Left kidney (tissue), 2 donors: ENCODE measurements around the gene ARMC12. TPM values are rescaled to one million over a fixed set of nuclear protein-coding genes. Genes with fewer than 3 reads are reported as not detected.

Experiments used
- DNase-seq: peaks from one replicate; pipeline ENCODE4 v3.0.0-alpha.2; 2013
- polyA plus RNA-seq: library from polyadenylated mRNA; unstranded; fragments of 120-200 nt; gene quantifications from one replicate; pipeline ENCODE4 v1.2.1, GENCODE V29; 2013; ENCODE audit not compliant: insufficient read length

Gene ARMC12
- polyA plus RNA-seq, 1 donor: 1.8 TPM

- no peak for DNase-seq
Observed at GRCh38 chr6:35735452-35735851, 1.4 kb upstream of the ARMC12 start.

DNA sequence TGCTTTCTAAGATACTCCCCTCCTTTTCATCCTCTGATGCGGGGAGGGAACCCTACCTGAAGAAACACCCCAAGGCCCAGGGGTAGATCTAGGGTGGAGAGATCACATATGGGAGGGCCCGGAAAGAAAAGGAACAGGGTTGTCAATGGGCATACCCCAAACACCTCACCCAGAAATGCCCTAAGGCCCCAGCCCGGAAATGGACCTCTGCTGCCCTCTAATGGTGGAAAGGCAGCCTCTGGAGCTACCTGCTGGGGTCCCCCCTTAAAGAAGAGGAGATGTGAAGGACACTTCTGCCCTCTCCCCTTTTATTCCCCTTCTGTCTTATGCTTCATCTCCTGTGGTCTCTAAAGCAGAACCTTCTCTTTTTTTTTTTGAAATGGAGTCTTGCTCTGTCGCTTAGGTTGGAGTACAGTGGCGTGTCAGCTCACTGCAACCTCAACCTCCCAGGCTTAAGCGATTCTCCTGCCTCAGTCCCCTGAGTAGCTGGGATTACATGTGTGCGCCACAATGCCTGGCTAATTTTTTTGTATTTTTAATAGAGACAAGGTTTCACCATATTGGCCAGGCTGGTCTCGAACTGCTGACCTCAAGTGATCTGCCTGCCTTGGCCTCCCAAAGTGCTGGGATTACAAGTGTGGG lies 458 bp upstream of the ARMC12 start:
- DNase-seq: peak; percentile 78

GRCh38 chr6:35737413-35738211 lies 780 bp downstream of the ARMC12 start:
- peak; percentile 74 for DNase-seq

DNA sequence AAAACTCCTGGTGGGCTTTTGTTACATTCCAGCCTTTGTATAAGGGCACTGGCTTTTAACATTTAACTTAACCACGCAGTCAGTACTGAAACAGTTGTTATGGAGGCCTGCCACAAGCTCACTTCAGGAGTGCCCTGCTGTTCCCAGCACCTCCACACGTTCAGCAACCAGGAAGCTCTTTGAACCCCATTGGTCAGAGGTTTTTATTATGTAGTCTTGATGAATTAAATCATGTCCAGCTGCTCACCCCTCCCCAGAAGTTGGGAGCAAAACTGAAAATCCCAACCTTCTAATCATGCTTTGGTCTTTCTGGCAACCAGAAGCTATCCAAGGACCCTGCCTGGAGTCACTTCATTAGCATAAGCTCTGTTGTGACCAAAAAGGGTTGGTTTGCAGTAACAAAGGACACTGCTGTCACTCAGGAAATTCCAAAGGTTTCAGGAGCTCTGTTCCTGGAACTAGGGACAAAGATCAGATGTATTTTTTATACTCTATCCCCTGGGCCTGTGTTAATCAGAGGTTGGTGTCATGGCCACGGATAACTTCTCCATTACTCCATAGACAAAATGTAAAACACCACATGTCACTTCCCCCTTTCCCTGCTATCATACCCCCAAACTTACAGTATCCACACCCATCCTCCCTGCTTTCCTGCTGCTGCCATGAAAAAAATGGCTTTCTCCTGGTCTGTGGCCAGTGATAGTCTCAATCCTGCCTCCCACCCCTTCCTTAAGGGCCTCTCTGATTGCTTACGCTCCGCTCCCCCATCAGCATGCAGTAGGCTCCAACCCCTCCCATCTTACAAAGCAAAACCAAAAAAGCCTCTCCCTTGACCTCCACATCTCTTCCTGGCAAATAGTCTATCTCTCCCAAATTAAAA lies 3.1 kb downstream of the ARMC12 start:
- DNase-seq: no peak

- DNase-seq: no peak
Observed at GRCh38 chr6:35742842-35743241, 6.0 kb downstream of the ARMC12 start.

- DNase-seq: no peak
Observed at GRCh38 chr6:35745509-35745908, 8.7 kb downstream of the ARMC12 start.

GRCh38 chr6:35746516-35746915 lies 9.7 kb downstream of the ARMC12 start:
- DNase-seq: no peak

GRCh38 chr6:35747877-35748276 lies 11.0 kb downstream of the ARMC12 start:
- no peak for DNase-seq

DNA sequence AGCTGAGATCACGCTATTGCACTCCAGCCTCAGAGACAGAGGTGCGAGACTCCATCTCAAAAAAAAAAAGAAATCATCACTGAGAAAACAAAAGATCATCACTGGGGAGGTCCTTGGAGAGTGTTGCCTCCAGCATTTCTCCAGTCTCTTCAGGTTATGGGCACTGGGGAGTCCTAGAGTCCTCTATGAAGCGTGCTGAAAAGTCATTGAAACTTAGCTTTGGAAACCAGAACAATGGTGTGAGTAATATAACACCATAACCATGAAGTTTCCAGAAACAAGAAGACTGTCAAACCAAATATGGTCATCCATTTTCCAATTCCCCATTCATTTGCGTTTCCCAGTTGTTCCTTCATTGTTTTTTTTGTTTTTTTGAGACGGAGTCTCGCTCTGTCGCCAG lies 13.7 kb downstream of the ARMC12 start:
- DNase-seq: no peak

GRCh38 chr6:35751594-35751993 lies 14.8 kb downstream of the ARMC12 start:
- no peak for DNase-seq

DNA sequence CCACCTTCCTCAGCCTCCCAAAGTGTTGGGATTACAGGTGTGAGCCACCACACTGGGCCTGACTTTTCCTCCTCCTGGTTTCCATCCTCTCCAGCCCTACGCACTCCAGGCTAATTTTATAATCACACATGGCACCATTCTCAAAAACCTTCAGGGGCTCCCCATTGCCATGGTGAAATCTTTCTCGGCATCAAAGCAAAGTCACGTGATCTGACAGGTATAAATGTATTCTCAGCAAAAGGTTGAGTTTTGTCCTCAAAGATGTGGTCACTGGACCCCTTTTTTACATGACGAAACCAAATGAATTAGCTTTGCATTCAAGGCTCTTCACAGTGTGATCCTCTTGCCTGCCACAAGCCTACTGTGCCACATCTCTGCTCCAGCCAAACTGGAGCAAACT lies 15.5 kb downstream of the ARMC12 start:
- no peak for DNase-seq

GRCh38 chr6:35754452-35755277 lies 17.8 kb downstream of the ARMC12 start:
- no peak for DNase-seq

DNA sequence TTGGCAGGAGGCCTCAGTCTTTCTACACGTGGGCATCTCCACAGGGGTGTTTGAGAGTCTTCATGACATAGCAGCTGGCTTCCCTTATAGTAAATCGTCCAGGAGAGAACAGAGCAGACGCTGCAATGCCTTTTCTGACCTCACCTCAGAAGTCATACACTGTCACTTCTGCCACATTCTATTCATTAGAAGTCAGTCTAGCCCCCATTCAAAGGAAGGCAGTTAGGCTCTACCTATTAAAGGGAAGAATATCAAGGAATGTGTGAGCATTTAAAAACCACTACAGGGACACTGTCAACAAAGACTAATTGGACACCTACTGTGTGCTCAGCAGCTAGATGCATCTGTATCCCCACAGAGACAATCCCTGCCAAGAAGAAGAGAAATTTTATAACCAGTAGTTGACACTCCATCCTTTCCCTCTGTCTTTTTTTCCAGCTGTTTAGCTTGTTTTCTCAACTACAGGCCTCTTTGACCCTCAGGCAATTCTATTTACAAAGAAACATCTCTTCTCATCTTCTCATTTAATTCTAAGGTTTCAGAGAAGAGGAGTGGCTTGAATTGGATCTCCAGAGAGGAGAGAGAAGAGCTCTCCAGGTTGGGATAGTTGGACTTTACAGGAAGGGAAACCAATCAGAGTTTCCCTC lies 18.6 kb downstream of the ARMC12 start:
- DNase-seq: no peak

- no peak for DNase-seq
Observed at GRCh38 chr6:35757456-35758123, 20.8 kb downstream of the ARMC12 start.

GRCh38 chr6:35759426-35759825 lies 22.6 kb downstream of the ARMC12 start:
- DNase-seq: peak; percentile 46

GRCh38 chr6:35765739-35766138 lies 28.9 kb downstream of the ARMC12 start:
- no peak for DNase-seq

DNA sequence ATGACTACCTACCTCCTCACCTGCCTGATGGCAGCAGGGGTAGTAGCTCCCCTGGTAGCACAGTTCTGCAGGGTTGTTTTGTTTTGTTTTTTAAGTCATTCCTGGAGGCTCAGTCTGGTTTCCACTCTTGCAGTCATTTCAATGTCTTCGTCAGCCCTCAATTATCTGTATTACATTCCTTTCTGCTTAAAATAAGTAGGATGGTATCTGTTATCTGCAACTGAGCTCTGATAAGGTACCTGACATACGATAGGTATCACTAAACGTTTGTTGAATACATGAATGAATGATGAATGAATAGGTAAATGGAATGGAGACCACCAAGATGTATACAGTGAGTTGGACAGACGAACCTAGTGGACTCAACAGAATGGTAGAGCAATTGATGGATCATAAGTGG lies 32.4 kb downstream of the ARMC12 start:
- DNase-seq: no peak

GRCh38 chr6:35771343-35771627 lies 34.5 kb downstream of the ARMC12 start:
- no peak for DNase-seq

GRCh38 chr6:35774116-35774794 lies 37.4 kb downstream of the ARMC12 start:
- DNase-seq: no peak

- no peak for DNase-seq
Observed at GRCh38 chr6:35775031-35775430, 38.2 kb downstream of the ARMC12 start.
